Activated T-cell treated with anti-CD3 and anti-CD28 coated beads for 48 hours (primary cell): Measurements from ENCODE around the gene SGCD.

Experiments
- DNase-seq: peaks from one replicate; pipeline ENCODE4 v3.0.0-alpha.2; 2020; ENCODE audit warnings: low read depth

SGCD gene

GRCh38 chr5:156361436-156362109, 34.6 kb downstream of the SGCD start:
- no peak for DNase-seq

GRCh38 chr5:156363861-156364260, 36.9 kb downstream of the SGCD start:
- no peak for DNase-seq

GRCh38 chr5:156366521-156366920, 39.6 kb downstream of the SGCD start:
- DNase-seq: no peak

GRCh38 chr5:156367597-156367996, 40.6 kb downstream of the SGCD start:
- DNase-seq: no peak

- DNase-seq: no peak
These were observed 49.0 kb downstream of the SGCD start for GRCh38 chr5:156375895-156376495.

GRCh38 chr5:156376751-156377150, 49.8 kb downstream of the SGCD start:
- no peak for DNase-seq

- DNase-seq: no peak
These were observed 51.2 kb downstream of the SGCD start for GRCh38 chr5:156378159-156378558.

GRCh38 chr5:156379206-156379605, 52.2 kb downstream of the SGCD start:
- DNase-seq: no peak

GRCh38 chr5:156380848-156381247, 53.9 kb downstream of the SGCD start:
- DNase-seq: no peak

- DNase-seq: no peak
These were observed 56.7 kb downstream of the SGCD start for GRCh38 chr5:156383510-156384265.

GRCh38 chr5:156385416-156385815, 58.5 kb downstream of the SGCD start:
- DNase-seq: no peak

- DNase-seq: no peak
These were observed 60.0 kb downstream of the SGCD start for GRCh38 chr5:156386976-156387375.

GRCh38 chr5:156387391-156387790, 60.4 kb downstream of the SGCD start:
- no peak for DNase-seq

GRCh38 chr5:156388233-156388632, 61.3 kb downstream of the SGCD start:
- no peak for DNase-seq

GRCh38 chr5:156391139-156391538, 64.2 kb downstream of the SGCD start:
- no peak for DNase-seq

- no peak for DNase-seq
These were observed 67.0 kb downstream of the SGCD start for GRCh38 chr5:156393980-156394379.

- no peak for DNase-seq
These were observed 67.8 kb downstream of the SGCD start for GRCh38 chr5:156394642-156395305.

GRCh38 chr5:156395306-156395675, 68.3 kb downstream of the SGCD start:
- no peak for DNase-seq

GRCh38 chr5:156396063-156396829, 69.3 kb downstream of the SGCD start:
- DNase-seq: no peak

- DNase-seq: no peak
These were observed 69.8 kb downstream of the SGCD start for GRCh38 chr5:156396830-156397081.

- no peak for DNase-seq
These were observed 72.4 kb downstream of the SGCD start for GRCh38 chr5:156399323-156399722.

GRCh38 chr5:156400231-156400986, 73.4 kb downstream of the SGCD start:
- no peak for DNase-seq
